ENCODE data around the gene CSF1R.
"Not testable (repeated sequence)": the region's sequence is repeated elsewhere in the genome, so short reads cannot be mapped to it uniquely, and the experiment has no call there.

Gene CSF1R

DNA sequence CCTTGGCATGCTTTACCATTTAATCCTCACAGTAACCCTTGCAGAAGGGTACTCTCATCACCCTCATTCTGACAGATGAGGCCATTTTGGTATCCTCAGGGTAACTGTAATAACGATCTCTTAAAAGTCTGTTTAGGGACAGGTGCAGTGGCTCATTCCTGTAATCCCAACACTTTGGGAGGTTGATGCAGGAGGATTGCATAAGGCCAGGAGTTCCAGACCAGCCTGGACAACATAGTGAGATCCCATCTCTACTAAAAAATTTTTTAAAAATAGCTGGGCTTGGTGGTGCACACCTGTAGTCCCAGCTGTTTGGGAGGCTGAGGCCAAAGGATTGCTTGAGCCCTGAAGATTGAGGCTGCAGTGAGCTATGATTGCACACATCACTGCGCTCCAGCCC lies 31.8 kb downstream of the CSF1R start:
- DNase-seq: no peak

GRCh38 chr5:150053713-150054392 lies 32.5 kb downstream of the CSF1R start:
- no peak for DNase-seq

GRCh38 chr5:150052956-150053712 lies 33.2 kb downstream of the CSF1R start:
- DNase-seq: peak; percentile 71

DNA sequence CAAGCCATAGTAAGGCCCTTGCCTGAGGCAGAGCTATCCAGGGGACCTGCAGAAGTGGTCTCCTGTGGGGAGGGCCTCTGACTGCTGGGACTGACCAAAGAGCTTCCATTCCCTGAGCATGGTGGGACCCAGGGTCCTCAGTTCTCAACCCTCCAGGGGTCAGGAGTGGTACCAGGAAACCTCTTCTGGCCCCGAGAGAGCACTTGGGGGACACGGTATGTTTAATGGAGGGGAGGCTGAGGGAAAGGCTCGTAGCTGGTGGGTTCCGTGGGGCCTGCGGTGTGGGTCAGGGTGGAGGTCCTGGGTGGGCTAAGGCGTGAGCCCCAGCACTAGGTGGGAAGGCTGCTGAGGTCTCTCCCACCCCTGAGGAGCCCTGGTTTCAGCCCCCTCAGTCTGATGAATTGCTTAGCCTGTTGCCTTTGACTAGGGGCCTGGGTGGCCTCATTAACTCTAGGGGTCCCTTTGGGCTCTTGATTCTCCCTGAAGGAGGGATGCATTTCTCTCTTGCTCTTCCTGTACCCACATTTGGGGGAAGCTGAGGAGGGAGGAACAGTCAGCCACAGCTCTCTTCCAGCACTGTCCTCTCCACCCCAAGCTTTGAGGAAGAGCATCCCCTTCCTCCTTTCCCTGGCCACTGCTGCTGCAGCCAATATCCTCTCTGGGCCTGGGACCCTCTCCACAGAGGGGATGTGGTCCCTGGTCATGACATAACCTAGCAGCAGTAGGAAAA lies 34.0 kb downstream of the CSF1R start:
- DNase-seq: no peak

- no peak for DNase-seq
These were observed 34.6 kb downstream of the CSF1R start for GRCh38 chr5:150051657-150052195.

DNA sequence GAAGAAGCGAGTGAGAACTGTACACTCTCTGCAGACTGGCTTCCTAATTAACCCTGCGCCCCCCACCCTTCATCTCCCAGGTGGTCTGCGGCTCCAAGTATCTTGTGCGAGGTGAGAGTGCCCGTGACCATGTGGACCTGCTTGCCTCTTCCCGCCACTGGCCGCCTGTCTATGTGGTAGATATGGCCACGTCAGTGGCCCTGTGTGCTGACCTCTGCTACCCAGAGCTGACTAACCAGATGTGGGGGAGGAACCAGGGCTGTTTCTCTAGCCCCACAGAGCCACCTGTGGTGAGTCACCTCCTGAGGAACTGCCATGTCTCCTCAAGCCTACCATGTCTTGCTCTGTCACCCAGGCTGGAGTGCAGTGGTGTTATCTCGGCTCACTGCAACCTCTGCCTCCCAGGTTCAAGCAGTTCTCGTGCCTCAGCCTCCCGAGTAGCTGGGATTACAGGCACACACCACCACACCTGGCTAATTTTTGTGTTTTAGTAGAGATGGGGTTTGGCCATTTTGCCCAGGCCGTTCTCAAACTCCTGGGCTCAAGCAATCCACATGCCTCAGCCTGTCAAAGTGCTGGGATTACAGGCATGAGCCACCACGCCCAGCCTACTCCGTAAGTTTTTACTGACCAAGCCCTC lies 36.1 kb downstream of the CSF1R start:
- DNase-seq: peak; percentile 84

- no peak for DNase-seq
These were observed 40.3 kb downstream of the CSF1R start for GRCh38 chr5:150046031-150046430.

DNA sequence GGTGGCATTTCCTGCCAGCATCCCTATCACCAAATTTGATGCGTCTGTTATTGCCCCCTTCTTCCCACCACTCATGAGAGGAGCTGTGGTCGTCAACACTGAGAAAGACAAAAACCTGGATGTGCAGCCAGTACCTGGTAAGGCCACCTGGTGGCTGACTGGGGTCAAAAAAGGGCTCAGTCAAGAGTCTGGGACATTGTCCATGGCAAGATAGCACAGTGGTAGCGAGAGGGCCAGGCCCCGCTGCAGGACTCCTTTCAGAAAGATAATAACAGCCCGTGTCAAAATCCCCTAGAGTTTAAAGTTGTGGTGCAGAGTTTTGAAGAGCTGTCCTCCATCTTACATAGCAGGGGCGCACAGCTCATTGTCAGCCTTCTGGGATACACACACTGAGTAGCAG lies 40.8 kb downstream of the CSF1R start:
- DNase-seq: no peak

GRCh38 chr5:150044712-150045111 lies 41.6 kb downstream of the CSF1R start:
- DNase-seq: no peak

DNA sequence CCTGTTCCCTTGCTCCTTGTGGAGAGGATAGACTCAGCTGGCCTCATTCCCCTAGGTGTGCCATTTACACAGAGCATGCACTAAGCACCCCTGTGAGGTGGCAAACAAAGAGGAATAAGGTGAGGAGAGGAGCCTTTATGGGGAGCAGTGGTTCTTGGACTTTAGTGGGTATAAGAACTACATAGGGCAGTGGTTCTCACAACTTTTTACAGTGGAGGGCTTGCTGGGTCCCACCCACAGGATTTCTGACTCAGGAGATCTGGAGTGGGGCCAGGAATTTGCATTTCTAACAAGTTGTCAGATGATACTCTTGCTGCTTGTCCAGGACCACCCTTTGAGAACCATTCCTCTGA lies 42.0 kb downstream of the CSF1R start:
- peak; percentile 48 for DNase-seq

DNA sequence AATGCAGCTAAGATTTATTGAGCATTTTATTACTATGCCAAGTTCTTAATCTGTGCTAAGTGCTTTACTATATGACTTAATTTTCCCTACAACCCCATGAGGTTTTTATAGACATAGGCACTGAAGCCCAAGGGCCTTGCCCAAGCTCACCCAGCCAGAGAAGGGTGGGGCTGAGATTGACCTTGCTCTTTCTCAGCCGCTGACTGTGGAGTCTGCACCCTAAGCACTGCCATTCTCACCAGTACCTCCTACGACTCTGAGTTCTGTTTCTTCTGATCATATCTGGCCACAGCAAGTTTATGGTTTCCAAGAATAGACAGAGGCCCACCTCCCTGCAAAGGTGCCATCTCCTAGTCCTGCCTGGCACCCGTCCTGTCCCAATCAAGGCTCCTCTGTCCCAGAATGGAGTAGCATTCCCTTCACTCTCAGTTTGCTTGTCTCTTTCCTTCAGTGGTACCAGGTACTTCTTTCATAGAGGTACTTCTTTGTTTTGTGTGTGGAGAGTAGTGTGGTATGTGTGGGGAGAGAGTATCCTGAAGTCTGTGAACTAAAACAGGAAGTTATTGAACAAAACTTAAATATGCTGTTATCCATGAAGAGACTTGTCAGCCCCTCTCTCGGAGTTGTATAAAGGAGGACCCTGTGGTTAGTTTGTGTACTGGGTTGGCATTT lies 42.6 kb downstream of the CSF1R start:
- DNase-seq: no peak

- no peak for DNase-seq
These were observed 43.9 kb downstream of the CSF1R start for GRCh38 chr5:150042459-150042858.

DNA sequence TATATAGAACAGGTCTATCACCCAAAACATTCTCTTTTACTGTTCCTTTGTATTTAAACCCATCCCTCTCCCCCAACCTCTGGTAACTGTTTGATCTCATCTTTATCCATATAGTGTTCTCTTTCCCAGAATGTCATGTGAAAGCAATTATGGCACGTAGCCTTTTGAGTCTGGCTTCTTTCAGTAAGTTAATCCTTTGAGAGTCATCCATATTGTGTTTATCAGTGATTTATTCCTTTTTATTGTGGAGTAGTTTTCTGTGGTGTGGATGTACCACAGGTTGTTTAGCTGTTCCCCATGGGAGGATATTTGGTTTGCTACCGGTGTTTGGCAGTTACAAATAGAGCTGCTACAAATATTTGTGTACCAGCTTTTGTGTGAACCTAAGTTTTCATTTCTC lies 47.8 kb downstream of the CSF1R start:
- DNase-seq: no peak

DNA sequence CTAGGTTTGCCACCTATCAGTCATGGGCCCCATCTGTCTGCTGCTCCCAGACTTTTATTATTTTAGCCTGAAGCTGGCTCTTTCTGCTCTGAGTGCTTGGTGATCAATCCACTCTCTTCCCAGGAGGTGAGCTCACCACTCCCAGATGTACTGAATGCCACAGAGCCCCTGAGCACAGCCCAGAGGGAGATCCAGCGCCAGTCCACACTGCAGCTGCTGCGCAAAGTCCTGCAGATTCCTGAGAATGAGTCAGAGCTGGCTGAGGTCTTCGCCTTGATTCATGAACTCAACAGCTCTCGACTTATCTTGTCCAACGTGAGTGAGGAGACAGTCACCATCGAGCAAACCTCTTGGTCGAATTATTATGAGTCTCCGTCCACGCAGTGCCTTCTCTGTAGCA lies 49.8 kb downstream of the CSF1R start:
- peak; percentile 99 for DNase-seq

DNA sequence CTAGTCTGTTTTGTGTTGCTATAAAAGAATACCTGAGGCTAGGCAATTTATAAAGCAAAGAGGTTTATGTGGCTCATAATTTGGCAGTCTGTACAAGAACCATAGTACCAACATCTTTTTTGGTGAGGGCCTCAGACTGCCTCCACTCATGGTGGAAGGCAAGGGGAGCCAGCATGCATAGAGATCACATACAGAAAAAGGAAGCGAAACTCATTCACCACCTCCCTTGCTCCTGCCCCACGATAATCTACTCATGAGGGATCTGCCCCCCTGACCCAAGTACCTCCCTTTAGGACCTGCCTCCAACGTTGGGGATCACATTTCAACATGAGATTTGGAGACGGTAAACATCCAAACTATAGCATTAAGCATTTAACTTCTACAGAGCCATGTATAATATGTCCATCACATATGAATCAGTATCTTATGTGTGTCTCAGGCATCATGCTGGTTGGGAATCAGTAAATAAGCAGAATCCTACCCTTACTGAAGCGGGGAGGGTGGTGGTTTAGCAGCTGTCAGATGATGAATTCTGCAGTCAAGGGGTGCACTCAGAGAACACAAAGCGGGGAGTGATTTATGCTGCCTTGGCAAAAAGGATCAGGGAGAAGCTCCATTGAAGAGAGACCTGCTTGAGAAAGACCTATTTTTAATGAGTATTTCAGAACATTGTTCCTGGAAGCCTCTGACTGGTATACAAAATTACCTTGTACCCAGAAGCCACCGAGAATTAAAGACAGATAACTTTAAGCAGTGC lies 51.0 kb downstream of the CSF1R start:
- DNase-seq: no peak

GRCh38 chr5:150034662-150035061 lies 51.7 kb downstream of the CSF1R start:
- peak; percentile 90 for DNase-seq

GRCh38 chr5:150033334-150033733 lies 53.0 kb downstream of the CSF1R start:
- no peak for DNase-seq

GRCh38 chr5:150028047-150028446 lies 58.3 kb downstream of the CSF1R start:
- DNase-seq: not testable (repeated sequence)

- no peak for DNase-seq
These were observed 59.6 kb downstream of the CSF1R start for GRCh38 chr5:150026682-150027172.

DNA sequence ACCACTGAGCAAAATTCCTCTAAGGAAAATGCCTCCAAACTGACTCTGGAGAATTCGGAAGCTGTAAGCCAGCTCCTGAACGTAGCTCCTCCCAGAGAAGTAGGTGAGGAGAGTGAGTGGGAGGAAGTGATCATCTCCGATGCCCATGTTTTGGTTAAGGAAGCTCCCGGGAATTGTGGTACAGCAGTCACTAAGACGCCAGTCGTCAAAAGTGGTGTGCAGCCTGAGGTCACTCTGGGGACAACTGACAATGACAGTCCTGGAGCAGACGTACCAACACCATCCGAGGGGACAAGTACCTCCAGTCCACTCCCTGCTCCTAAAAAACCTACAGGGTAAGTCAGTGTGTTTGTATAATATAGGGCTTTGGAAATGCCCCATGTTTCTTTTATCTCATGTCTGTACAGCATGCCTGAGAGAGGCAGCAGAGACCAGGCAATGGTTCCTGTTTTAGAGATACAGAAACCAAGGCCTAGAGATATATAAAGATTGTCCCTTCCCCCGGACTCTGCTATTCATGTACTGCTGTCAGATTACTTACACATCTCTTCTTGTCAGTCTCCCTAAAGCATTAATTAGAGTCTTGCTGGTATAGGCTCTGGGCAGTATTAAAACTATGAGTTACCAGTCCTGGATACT lies 61.9 kb downstream of the CSF1R start:
- DNase-seq: no peak

- no peak for DNase-seq
These were observed 63.2 kb downstream of the CSF1R start for GRCh38 chr5:150023136-150023535.

All from HCEC 1CT (cell line).